Cerebellar cortex (tissue), 1 donor: ENCODE data around the gene RASGRF2.

Experiments
- DNase-seq: peaks from one replicate; pipeline ENCODE4 v3.0.0-alpha.2; 2015; ENCODE audit warnings: low spot score

The RASGRF2 gene

DNA sequence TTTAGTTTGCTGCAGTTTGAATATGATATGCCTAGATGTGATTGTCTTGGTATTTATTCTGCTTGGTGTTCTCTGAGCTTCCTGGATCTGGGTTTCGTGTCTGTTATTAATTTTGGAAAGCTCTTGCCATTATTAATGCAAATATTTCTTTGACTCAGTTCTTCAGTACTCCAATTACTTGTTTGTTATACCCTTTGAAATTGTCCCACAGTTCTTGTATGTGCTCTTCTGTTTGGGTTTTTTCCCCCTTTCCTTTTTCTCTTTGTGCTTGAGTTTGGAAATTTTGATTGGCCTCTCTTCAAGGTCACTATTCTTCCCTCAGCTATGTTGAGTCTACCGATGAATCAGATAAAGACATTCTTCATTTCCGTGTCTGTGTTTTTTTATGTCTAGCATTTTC, 176.4 kb downstream of the RASGRF2 start:
- DNase-seq = no peak

DNA sequence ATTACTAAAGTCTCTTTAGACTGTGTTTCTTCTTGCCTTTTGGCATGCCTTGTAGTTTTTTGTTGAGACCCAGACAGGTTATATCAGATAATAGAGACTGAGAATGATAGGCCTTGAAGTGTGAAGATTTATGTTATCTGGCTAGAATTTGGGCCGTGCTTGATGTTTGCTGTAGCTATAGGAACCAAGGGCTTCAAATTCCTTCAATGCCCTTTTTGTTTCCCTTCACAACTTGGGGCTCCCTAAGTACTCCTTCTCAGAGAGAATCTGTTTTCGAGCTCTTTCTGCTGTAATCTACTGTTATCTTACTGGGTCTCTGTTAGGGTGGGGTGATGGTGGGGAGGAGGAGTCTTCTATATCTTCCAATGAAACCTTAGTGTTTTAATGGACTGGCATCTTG, 177.7 kb downstream of the RASGRF2 start:
- DNase-seq = no peak

DNA sequence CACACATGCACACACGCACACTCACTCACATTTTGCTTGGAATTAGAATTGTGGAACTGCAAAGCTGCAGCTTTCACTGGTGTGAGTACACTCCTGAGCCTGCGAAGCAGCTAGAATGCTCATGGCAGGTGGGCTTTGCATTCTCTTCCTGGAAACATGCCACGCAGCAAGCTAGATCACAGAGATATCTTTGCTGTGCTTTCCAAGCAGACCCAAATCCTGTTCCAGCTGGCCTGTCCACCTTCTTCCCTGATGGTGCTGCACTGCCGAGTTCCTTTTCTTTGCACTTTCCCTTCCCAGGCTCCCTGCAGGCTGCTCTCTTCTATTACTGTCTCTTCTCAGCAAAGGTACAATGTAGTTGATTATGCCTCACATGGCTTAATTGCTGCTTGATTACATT, 180.3 kb downstream of the RASGRF2 start:
- DNase-seq = no peak

DNA sequence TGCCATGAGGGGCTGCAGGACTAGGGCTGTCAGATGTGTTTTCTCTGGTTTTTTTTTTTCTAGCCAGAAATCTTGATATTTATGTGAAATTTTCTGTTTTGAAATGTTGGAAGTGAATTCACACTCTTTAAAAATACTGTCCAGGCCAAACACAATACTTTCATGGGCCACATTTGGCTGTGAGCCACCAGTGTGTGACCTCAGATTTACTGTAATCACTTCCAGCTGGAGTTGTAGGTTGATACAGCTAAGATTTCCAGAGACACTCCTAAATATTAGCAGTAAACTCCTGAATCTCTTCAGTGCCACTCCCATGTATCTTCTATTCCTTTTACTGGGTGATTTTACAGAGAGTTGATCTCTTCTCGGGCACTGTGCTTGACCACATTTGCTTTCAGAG, 180.8 kb downstream of the RASGRF2 start:
- no peak for DNase-seq

DNA sequence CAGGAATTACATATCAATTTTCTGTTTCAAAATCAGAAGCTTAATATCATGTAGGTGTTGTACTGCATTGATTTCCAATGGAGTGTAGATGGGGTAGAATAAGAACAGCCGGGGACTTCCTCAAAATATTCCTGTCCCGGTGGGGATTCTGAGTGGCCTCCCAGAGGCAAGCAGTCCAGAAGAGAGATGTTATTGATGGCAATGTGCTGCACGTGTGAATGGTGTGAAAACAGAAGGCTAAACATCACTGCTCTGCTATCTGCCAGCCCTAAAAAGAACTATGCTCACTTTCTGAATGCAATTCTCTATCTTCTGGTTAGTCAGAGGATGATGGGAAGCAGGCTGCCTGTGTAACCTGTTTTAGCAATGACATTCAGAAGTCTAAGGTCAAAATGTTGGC, 181.9 kb downstream of the RASGRF2 start:
- DNase-seq = no peak

DNA sequence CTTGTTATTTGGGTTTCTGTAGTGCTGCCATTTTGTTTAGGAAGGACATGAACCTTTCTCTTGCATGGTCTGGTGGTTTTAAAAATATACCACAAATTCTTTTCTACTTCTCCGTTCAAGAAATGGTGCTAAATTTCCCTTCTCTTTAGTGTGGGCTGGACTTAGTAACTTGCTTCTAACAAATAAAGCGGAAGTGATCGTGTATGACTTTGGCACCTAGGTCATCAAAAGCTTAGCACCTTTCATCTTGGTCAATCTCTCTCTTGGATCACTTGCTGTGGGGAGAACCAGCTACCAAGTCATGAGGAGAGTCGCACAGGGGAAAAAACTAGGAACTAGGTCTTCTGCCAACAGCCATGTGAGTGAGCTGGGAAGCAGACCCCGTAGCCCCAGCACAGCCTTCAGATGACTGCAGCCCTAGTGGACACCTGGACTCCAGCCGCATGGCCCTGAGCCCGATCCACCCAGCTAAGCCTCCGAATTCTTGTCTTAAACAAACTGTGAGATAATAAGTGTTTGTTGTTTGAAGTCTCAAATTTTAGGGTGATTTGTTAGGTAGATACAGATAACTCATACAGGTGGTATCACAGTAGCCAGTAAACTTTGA, 185.3 kb downstream of the RASGRF2 start:
- DNase-seq = no peak

DNA sequence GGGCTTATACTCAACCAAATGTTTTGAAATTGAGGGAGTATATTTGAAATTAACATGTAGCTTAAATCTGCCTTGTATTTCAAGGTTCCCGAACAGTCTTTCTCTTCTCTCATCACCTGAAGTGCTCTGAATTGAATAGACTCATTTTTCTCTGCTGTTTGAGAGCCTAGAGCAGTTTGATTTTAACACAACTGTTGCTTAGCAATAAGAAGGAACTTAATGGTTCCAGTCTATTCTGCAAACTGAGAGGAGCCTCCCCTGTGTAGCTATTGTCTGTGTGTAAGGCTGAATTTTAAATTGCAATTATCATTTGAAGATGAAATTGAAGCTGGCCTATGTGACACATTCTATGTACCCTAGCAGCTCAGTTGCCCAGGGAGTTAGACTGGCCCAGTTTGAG, 185.9 kb downstream of the RASGRF2 start:
- DNase-seq = no peak

DNA sequence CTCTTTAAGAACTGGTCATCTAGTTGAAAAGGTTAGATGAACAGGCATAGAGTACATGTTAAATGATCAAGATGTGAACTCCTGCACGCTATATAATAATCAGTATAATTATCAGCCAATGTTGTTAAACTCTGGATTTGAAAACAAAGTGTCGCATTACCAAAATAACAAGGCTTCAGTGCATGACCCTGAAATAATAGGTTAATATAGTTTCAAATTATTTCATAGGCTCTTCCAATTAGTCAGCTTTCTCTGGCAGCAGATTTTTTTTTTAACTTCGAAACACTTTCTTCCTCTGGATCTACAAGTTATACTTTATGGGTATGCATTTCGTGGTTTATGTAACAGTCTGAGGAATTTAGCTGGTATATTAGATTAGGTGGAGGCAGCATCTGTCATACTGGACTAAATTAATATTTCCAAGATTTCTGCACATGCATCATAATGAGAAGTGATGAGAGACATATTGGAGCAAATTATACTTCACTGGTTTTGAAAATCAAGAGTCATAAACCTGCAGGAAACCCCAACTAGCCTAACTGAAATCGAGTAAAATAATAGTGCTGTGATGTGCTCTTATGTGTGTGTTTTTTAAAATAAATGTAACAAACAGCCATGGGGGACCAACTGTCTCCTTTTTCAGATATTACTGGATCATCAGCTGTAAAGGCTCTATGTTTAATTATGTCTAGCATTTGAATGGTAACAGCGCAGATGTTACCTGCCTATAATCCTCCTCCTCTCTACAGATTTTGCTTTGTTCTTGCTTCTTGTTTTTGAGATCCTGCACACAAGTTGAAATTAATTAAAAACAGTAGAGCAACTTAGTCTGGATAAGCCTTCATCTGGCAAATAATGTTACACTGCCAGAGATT, 187.1 kb downstream of the RASGRF2 start:
- DNase-seq = no peak

DNA sequence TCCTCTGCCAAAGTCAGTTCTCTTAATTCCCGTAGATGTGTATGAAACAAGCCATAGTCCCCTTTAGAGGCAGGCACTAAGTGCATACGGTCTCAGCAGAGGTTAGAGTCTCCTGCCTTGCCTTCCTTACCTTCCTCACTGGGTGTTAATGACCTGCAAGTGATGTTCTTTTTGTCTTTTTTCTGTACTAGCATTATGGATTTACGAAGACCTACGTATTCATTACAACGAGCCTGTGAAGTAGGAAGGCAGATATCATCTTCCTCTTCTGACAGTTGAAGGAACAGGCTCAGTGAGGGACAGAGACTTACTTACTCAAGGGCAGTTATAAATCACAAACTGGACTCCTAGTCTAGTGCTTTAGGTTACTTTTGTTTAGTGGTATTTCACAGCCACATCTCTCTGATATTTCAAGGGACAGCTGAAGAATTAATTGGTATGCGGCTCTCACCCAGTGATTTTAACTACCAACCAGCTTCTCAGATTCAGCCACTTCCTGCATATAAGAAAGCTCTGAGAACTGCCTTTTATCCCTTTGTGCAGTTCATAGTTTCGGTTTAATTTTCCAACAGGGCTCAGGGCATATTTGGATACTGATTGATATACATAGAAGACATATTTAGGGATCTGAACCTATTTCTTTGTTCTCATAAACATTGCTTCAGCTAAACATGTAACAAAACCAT, 187.9 kb downstream of the RASGRF2 start:
- DNase-seq = no peak

DNA sequence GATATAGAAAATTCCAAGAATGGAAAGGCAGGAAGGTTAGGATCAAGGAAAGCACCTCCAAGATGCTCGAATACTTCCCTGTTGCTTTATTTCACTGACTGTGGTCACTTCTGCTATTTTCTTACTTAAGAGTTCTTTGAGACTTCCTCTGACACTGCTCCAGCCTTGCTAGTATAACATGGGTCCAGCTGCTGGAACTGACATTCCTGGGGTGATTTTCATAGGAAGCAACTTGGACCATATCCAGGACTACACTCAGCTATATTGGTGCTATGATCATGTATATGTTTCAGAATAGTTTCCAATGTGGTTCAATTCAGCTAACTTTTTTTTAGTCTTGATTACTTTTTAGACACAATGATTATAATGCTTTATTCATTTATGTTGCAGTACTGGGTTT, 191.4 kb downstream of the RASGRF2 start:
- DNase-seq = no peak

DNA sequence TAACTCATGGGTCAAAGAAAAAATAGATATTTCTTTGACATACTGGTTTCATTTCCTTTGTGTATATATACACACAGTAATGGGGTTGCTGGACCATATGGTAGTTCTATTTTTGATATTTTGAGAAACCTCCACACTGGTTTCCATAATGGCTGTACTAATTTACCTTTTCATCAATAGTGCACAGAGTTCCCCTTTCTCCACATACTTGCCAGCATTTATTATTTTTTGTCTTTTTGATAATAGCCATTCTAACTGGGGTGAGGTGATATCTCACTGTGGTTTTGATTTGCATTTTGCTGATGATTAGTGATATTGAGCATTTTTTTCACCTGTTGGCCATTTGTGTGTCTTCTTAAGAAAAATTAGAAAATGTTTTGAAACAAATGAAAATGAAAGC, 194.6 kb downstream of the RASGRF2 start:
- no peak for DNase-seq

DNA sequence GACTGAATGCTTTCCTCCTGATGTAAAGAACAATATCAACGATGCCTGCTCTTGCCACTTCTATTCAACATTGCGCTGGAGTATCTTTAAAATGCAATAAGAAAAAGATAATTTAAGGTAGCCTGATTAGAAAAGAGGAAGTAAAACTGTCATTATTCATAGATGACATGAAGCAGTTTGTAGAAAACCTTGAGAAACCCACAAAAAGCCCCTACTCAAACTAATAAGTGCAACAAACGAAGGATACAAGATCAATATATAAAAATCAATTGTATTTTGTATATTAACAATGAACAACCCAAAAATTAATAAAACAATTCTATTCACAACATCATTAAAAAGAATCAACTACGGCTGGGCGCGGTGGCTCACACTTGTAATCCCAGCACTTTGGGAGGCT, 196.6 kb downstream of the RASGRF2 start:
- DNase-seq = no peak

DNA sequence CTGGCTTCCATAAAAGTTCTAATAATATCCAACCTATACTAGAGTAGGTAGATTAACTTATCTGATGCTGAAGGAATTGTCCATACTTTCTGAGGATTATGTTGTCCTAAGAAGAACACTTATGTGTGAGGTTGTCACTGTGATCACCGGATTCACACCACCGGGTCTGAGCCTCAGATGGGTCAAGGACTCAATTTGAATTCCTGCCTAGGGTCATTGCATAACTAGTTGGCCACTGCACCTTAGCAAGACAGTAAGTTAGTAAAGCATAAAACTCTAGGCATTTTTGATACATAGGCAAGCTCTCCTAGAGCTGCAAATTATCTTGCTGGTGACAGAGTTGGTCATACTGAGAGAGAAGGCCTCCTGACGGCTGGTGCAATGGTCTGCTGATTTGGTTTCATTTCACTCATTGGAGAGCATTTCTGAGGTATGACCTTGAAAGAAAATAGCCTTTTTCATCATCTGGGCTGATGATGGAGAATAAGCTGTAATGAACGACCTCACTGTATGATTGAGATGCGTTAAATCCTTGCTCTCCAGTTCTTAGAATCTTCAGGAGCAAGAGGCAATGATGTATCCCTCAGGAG, 200.9 kb downstream of the RASGRF2 start:
- no peak for DNase-seq

DNA sequence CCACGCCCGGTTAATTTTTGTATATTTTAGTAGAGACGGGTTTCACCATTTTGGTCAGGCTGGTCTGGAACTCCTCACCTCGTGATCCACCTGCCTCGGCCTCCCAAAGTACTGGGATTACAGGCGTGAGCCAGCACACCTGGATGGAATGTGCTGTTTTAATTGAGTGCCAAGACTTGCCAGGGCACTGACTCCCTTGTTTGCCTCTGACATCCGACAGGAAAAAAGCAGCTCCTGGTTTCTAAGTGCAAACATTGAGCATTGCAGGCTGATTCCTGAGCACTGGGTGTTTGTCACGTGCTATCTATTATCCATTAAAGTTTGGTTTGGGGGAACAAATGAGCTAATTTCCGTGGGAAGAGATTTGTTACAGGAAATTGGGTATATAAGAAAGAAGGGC, 202.3 kb downstream of the RASGRF2 start:
- DNase-seq = no peak

DNA sequence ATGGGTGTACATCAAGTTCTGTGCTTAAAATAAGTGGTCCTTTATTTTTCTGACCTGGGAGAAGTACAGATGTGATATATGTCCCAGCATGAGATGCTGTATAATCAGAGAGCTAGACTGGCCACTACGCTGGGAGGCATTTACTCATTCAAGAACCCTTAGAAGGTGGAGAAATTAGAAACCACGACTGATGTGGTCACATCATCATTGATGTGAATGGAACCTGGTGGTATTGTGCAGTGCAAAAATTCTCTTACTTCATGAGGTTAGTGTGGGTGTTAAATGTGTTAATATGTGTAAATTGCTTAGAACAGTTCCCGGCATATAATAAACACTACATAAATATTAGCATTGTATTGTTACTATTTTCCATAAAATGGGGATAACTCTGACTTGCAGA, 203.5 kb downstream of the RASGRF2 start:
- DNase-seq = no peak

DNA sequence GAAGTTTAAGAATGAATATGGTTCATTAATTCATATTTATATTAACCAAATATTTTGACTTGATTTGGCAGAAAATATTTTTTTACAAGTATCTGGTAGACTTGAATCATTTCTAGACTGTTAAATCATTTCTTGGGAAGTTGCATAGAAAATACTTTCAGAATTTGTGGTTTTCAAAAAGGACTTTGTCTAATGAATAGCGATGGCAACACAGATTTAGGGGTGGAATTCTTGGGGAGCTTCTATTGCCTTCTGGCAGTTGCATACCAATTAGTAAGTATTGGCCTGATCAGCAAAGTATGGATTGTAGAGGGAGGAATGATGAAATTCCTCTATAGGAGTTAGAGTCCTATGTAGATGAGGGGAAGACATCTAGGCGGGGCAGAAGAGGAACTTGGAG, 204.3 kb downstream of the RASGRF2 start:
- no peak for DNase-seq

DNA sequence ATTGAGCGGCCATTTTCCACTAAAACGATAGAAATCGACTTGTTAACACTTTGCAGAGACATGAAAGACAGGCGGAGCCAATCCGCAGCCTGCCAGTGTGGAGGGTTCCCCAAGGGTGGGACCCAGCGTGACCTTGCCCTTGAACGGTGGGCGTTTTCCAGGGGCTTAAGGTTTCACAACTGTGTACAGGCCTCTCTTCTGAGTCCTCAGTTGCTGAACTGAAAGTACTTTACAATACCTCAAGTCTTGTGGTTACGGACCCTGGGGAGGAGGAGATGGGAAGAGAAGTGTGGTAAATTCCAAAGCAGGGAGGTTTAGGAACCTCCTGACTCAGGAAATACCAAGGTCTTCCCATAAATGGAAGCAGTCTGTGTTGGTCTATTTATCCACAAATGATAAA, 204.8 kb downstream of the RASGRF2 start:
- no peak for DNase-seq

DNA sequence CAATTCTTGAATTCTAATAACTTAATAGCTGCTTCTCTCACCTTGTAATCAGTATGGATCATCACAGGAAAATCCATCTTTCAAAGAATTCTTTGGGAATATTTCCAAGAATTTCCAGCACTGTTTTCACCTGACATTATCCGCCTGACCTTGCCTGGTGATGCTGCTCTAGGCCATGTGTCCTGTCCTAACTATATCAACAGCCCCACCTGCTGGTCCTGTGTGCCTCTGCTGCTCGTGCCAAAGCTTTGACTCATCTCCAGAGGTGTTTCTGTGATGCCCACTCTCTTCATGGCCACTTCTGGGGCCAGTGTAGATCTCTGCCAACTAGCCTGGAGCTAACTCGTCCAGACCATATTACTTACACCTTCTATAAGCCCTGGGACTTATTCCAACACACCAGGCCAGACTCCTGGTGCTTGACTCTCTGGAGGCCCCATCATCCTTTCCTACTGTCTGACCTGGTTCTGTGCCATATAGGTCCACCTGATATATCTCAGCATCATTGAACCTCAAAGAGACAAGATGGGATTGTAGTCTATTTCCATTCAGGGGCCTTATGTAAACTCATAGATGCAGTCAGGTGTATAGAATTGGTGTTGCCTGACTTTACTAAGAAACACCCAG, 205.4 kb downstream of the RASGRF2 start:
- DNase-seq = peak; percentile 49

DNA sequence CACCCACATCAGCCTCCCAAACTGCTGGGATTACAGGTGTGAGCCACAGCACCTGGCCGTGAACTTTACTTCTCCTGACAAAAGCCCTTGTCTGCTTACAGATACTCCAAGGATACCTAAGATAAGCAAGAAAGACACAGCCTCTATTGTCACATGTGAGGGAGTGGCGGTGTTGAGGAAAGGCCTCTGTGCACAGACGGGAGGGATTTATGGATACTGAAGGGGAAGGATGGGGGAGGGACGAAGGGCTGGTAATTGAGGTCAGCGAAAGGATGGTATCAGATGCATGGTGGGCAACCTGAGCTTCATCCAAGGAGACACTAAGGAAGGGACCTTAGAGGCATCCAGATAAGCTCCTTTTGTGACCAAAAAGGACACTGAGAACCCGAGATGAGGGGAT, 206.3 kb downstream of the RASGRF2 start:
- DNase-seq = no peak

DNA sequence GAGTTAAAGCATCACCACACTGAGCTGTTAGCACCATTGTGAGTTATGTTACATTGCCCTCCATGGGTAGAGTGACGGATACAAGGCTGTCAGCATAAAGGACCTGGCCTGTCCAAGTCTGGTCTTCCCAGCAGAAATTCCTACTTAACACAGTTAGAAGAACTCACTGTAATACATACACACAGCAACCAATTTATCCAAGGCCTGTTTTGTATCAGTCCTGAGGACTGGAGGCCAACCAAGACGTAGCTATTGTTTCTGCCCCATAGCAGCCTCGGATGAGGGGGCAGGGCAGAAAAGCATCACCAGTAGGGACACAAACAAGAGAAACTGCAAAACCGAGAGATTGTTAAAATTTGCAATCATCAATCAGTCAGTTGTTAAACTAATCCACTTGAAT, 206.9 kb downstream of the RASGRF2 start:
- DNase-seq = no peak

DNA sequence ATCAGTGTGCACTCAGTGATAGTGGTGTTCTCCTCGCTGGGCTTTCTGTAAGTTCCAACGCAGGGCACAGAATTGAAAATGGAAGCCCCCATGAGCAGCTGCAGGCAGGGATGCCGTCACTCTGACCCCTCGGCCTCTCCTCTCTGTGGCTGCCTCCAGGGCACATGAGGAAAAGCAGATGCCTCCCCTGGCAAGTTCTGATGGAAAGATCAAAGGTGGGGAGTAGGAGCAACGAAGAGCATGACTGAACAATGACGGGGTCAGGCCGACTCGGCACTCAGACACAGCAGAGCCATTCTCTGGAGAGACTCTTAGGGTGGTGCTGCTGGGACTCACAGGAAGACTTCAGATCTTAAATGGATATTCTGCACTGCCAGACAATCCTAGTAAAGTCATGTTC, 207.4 kb downstream of the RASGRF2 start:
- DNase-seq = no peak

DNA sequence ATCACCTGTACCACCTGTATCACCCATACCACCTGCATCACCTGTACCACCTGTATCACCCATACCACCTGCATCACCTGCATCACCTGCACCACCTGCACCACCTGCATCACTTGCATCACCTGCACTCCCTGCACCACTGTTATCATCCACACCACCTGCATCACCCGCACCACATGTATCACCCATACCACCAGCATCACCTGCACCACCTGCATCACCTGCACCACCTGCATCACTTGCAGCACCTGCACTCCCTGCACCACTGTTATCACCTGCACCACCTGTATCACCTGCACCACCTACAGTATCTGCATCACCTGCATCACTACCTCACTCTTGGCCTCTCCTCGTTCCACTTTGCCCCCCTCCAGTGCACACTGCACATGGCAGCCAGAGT, 209.8 kb downstream of the RASGRF2 start:
- no peak for DNase-seq
